ENCODE measurements around the gene PTCD1. TPM values are rescaled to one million over a fixed set of nuclear protein-coding genes. Genes with fewer than 3 reads are reported as not detected.

Gene PTCD1
- total and polyA plus RNA-seq, 5 donors from 2014 or later, result 0.91 to 3.8 (median 3.2) TPM

- Histone ChIP-seq H3K4me1 (ENCODE audit: control insufficient read depth, insufficient read depth, low read length, poor library complexity, severe bottlenecking) (no peaks in the 10 kb centered on the region), H3K9me3 (ENCODE audit: control insufficient read depth in 2 of 2, low read length in 2 of 2) (no peaks in the 10 kb centered on the region), H3K36me3 (ENCODE audit: control insufficient read depth, insufficient read depth, low read length) (peaks cover 77% of the 10 kb centered on the region), H3K27ac (ENCODE audit: insufficient read depth, low read length, poor library complexity, severe bottlenecking) (no peak overlapping the region), H3K4me3 (ENCODE audit: low read depth, low read length) (no peak overlapping the region), H3K27me3 (ENCODE audit: control insufficient read depth, insufficient read depth, low read length) (no peaks in the 10 kb centered on the region)
- DNase-seq (no peak), ATAC-seq (ENCODE audit: low read depth in 2 of 2) (no peak)
- Mint-ChIP-seq H3K4me3 (no peak overlapping the region), H3K36me3 (peaks cover 31% of the 10 kb centered on the region), H3K4me1 (peaks cover 0 to 24% (median 15%) of the 10 kb centered on the region in 4 donors), H3K27ac (peak overlapping the region in 1 of 3 donors; percentile 73), H3K9me3 (no peaks in the 10 kb centered on the region), H3K27me3 (no peaks in the 10 kb centered on the region)
These were observed 18.6 kb upstream of the PTCD1 start for GRCh38 chr7:99457050-99457649.

GRCh38 chr7:99456288-99456687 lies 17.7 kb upstream of the PTCD1 start:
- Mint-ChIP-seq H3K4me3 (no peak overlapping the region), H3K4me1 (peaks cover 0 to 22% (median 15%) of the 10 kb centered on the region in 4 donors), H3K27ac (peak overlapping the region in 2 of 3 donors; percentile 20 to 38), H3K27me3 (no peaks in the 10 kb centered on the region), H3K9me3 (no peaks in the 10 kb centered on the region), H3K36me3 (peaks cover 31% of the 10 kb centered on the region)
- Histone ChIP-seq H3K27ac (ENCODE audit: insufficient read depth, low read length, poor library complexity, severe bottlenecking) (no peak overlapping the region), H3K9me3 (ENCODE audit: control insufficient read depth in 2 of 2, low read length in 2 of 2) (no peaks in the 10 kb centered on the region), H3K4me1 (ENCODE audit: control insufficient read depth, insufficient read depth, low read length, poor library complexity, severe bottlenecking) (no peaks in the 10 kb centered on the region), H3K36me3 (ENCODE audit: control insufficient read depth, insufficient read depth, low read length) (peaks cover 79% of the 10 kb centered on the region), H3K27me3 (ENCODE audit: control insufficient read depth, insufficient read depth, low read length) (no peaks in the 10 kb centered on the region), H3K4me3 (ENCODE audit: low read depth, low read length) (no peak overlapping the region)
- ATAC-seq (ENCODE audit: low read depth in 2 of 2) (no peak), DNase-seq (no peak)

GRCh38 chr7:99455874-99456273 lies 17.3 kb upstream of the PTCD1 start:
- Mint-ChIP-seq H3K4me1 (peaks cover 0 to 19% (median 15%) of the 10 kb centered on the region in 4 donors), H3K9me3 (no peaks in the 10 kb centered on the region), H3K4me3 (no peak overlapping the region), H3K27ac (peak overlapping the region in 1 of 3 donors; percentile 38), H3K27me3 (no peaks in the 10 kb centered on the region), H3K36me3 (peaks cover 34% of the 10 kb centered on the region)
- Histone ChIP-seq H3K27ac (ENCODE audit: insufficient read depth, low read length, poor library complexity, severe bottlenecking) (no peak overlapping the region), H3K36me3 (ENCODE audit: control insufficient read depth, insufficient read depth, low read length) (peaks cover 81% of the 10 kb centered on the region), H3K4me3 (ENCODE audit: low read depth, low read length) (no peak overlapping the region), H3K27me3 (ENCODE audit: control insufficient read depth, insufficient read depth, low read length) (no peaks in the 10 kb centered on the region), H3K9me3 (ENCODE audit: control insufficient read depth in 2 of 2, low read length in 2 of 2) (no peaks in the 10 kb centered on the region), H3K4me1 (ENCODE audit: control insufficient read depth, insufficient read depth, low read length, poor library complexity, severe bottlenecking) (no peaks in the 10 kb centered on the region)
- DNase-seq, result no peak
- ATAC-seq (ENCODE audit: low read depth in 2 of 2), result no peak

GRCh38 chr7:99453105-99453504 lies 14.5 kb upstream of the PTCD1 start:
- H3K9me3 ChIP-seq (ENCODE audit: control insufficient read depth in 2 of 2, low read length in 2 of 2), result no peaks in the 10 kb centered on the region
- H3K4me1 ChIP-seq (ENCODE audit: control insufficient read depth, insufficient read depth, low read length, poor library complexity, severe bottlenecking), result no peaks in the 10 kb centered on the region
- no peak overlapping the region for H3K27ac ChIP-seq (ENCODE audit: insufficient read depth, low read length, poor library complexity, severe bottlenecking)
- no peaks in the 10 kb centered on the region for H3K27me3 Mint-ChIP-seq
- ATAC-seq (ENCODE audit: low read depth in 2 of 2) (no peak), DNase-seq (no peak)
- peaks cover 0 to 4% (median 0%) of the 10 kb centered on the region in 4 donors for H3K4me1 Mint-ChIP-seq
- H3K36me3 Mint-ChIP-seq, result peaks cover 29% of the 10 kb centered on the region
- no peak overlapping the region for H3K4me3 ChIP-seq (ENCODE audit: low read depth, low read length)
- no peaks in the 10 kb centered on the region for H3K9me3 Mint-ChIP-seq
- H3K27ac Mint-ChIP-seq, result no peak overlapping the region
- H3K36me3 ChIP-seq (ENCODE audit: control insufficient read depth, insufficient read depth, low read length), result peaks cover 75% of the 10 kb centered on the region
- no peaks in the 10 kb centered on the region for H3K27me3 ChIP-seq (ENCODE audit: control insufficient read depth, insufficient read depth, low read length)
- no peak overlapping the region for H3K4me3 Mint-ChIP-seq

GRCh38 chr7:99452541-99452940 lies 13.9 kb upstream of the PTCD1 start:
- peaks cover 0 to 4% (median 0%) of the 10 kb centered on the region in 4 donors for H3K4me1 Mint-ChIP-seq
- H3K36me3 ChIP-seq (ENCODE audit: control insufficient read depth, insufficient read depth, low read length), result peaks cover 75% of the 10 kb centered on the region
- no peaks in the 10 kb centered on the region for H3K27me3 ChIP-seq (ENCODE audit: control insufficient read depth, insufficient read depth, low read length)
- H3K27ac Mint-ChIP-seq, result no peak overlapping the region
- no peaks in the 10 kb centered on the region for H3K9me3 Mint-ChIP-seq
- H3K4me3 ChIP-seq (ENCODE audit: low read depth, low read length), result no peak overlapping the region
- H3K36me3 Mint-ChIP-seq, result peaks cover 33% of the 10 kb centered on the region
- DNase-seq (no peak), ATAC-seq (ENCODE audit: low read depth in 2 of 2) (no peak)
- no peaks in the 10 kb centered on the region for H3K4me1 ChIP-seq (ENCODE audit: control insufficient read depth, insufficient read depth, low read length, poor library complexity, severe bottlenecking)
- no peaks in the 10 kb centered on the region for H3K9me3 ChIP-seq (ENCODE audit: control insufficient read depth in 2 of 2, low read length in 2 of 2)
- no peak overlapping the region for H3K27ac ChIP-seq (ENCODE audit: insufficient read depth, low read length, poor library complexity, severe bottlenecking)
- H3K27me3 Mint-ChIP-seq, result no peaks in the 10 kb centered on the region
- H3K4me3 Mint-ChIP-seq, result no peak overlapping the region

GRCh38 chr7:99451936-99452335 lies 13.3 kb upstream of the PTCD1 start:
- no peaks in the 10 kb centered on the region for H3K27me3 ChIP-seq (ENCODE audit: control insufficient read depth, insufficient read depth, low read length)
- no peaks in the 10 kb centered on the region for H3K27me3 Mint-ChIP-seq
- DNase-seq, result no peak
- no peak overlapping the region for H3K4me3 ChIP-seq (ENCODE audit: low read depth, low read length)
- H3K36me3 ChIP-seq (ENCODE audit: control insufficient read depth, insufficient read depth, low read length), result peaks cover 70% of the 10 kb centered on the region
- H3K9me3 ChIP-seq (ENCODE audit: control insufficient read depth in 2 of 2, low read length in 2 of 2), result no peaks in the 10 kb centered on the region
- peaks cover 30% of the 10 kb centered on the region for H3K36me3 Mint-ChIP-seq
- no peaks in the 10 kb centered on the region for H3K9me3 Mint-ChIP-seq
- H3K27ac ChIP-seq (ENCODE audit: insufficient read depth, low read length, poor library complexity, severe bottlenecking), result no peak overlapping the region
- H3K27ac Mint-ChIP-seq, result no peak overlapping the region
- peaks cover 0 to 4% (median 0%) of the 10 kb centered on the region in 4 donors for H3K4me1 Mint-ChIP-seq
- peak in 1 of 2 donors; percentile 18 for ATAC-seq (ENCODE audit: low read depth in 2 of 2)
- no peak overlapping the region for H3K4me3 Mint-ChIP-seq
- no peaks in the 10 kb centered on the region for H3K4me1 ChIP-seq (ENCODE audit: control insufficient read depth, insufficient read depth, low read length, poor library complexity, severe bottlenecking)

- Mint-ChIP-seq H3K4me1 (peaks cover 0 to 5% (median 2%) of the 10 kb centered on the region in 4 donors), H3K9me3 (no peaks in the 10 kb centered on the region), H3K36me3 (peaks cover 45% of the 10 kb centered on the region), H3K4me3 (no peak overlapping the region), H3K27me3 (no peaks in the 10 kb centered on the region), H3K27ac (peak overlapping the region in 1 of 3 donors; percentile 89)
- no peaks in the 10 kb centered on the region for H3K27me3 ChIP-seq (ENCODE audit: control insufficient read depth, insufficient read depth, low read length)
- no peaks in the 10 kb centered on the region for H3K4me1 ChIP-seq (ENCODE audit: control insufficient read depth, insufficient read depth, low read length, poor library complexity, severe bottlenecking)
- peaks cover 67% of the 10 kb centered on the region for H3K36me3 ChIP-seq (ENCODE audit: control insufficient read depth, insufficient read depth, low read length)
- no peak overlapping the region for H3K4me3 ChIP-seq (ENCODE audit: low read depth, low read length)
- no peak for ATAC-seq (ENCODE audit: low read depth in 2 of 2)
- no peak for DNase-seq
- H3K9me3 ChIP-seq (ENCODE audit: control insufficient read depth in 2 of 2, low read length in 2 of 2), result no peaks in the 10 kb centered on the region
- no peak overlapping the region for H3K27ac ChIP-seq (ENCODE audit: insufficient read depth, low read length, poor library complexity, severe bottlenecking)
These were observed 10.7 kb upstream of the PTCD1 start for GRCh38 chr7:99449326-99449725.

- Histone ChIP-seq H3K27ac (ENCODE audit: insufficient read depth, low read length, poor library complexity, severe bottlenecking) (no peak overlapping the region), H3K4me1 (ENCODE audit: control insufficient read depth, insufficient read depth, low read length, poor library complexity, severe bottlenecking) (no peaks in the 10 kb centered on the region), H3K27me3 (ENCODE audit: control insufficient read depth, insufficient read depth, low read length) (no peaks in the 10 kb centered on the region), H3K36me3 (ENCODE audit: control insufficient read depth, insufficient read depth, low read length) (peaks cover 63% of the 10 kb centered on the region), H3K4me3 (ENCODE audit: low read depth, low read length) (no peak overlapping the region), H3K9me3 (ENCODE audit: control insufficient read depth in 2 of 2, low read length in 2 of 2) (no peaks in the 10 kb centered on the region)
- no peak overlapping the region for H3K4me3 Mint-ChIP-seq
- H3K27ac Mint-ChIP-seq, result no peak overlapping the region
- DNase-seq (no peak), ATAC-seq (ENCODE audit: low read depth in 2 of 2) (no peak)
- H3K4me1 Mint-ChIP-seq, result peaks cover 0 to 5% (median 3%) of the 10 kb centered on the region in 4 donors
- H3K9me3 Mint-ChIP-seq, result no peaks in the 10 kb centered on the region
- peaks cover 42% of the 10 kb centered on the region for H3K36me3 Mint-ChIP-seq
- H3K27me3 Mint-ChIP-seq, result no peaks in the 10 kb centered on the region
These were observed 10.3 kb upstream of the PTCD1 start for GRCh38 chr7:99448855-99449254.

Measured in CD4-positive, CD25-positive, alpha-beta regulatory T cell (primary cell).